ENCODE measurements around the gene LLPH.

Gene LLPH

GRCh38 chr12:66087365-66087943 lies 43.1 kb downstream of the LLPH start:
- DNase-seq: peak; percentile 80

GRCh38 chr12:66085998-66086397 lies 44.6 kb downstream of the LLPH start:
- no peak for DNase-seq

DNA sequence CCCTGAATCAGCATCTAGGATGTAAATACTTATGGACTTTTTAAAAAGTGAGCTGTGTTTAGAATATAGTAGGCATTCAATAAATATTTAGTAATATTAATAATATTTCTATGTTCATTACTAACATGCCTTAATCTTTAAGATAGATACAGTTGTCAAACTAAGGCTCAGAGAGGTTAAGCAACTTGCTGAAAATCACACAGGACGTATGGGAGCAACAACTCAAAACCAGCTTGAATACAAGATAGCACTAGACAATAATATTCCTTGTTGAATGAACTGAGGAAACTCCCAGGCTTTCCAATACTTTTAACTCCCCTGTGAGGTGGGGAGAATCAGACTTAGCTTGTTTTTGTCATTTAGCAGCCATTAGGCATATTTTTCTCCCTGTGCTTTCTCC lies 45.3 kb downstream of the LLPH start:
- DNase-seq: no peak

- DNase-seq: no peak
Observed at GRCh38 chr12:66083766-66084165, 46.8 kb downstream of the LLPH start.

DNA sequence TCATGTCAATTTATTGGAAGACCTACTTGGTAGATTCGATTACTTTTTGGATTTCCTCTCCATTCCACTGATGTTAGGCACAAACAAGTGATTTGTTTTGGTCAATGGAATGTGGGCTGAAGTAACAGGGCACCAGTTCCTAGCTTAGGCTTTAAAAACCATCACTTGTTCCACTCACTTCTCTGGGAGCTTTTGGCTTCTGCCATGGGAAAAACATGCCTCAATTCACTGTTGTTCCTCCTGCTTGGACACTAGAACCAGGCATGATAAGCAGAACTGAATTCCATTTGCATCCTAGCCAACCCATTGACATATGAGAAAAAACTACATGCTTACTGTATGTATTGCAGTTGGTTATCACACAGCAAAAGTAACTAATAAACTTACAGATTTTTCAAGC lies 47.8 kb downstream of the LLPH start:
- no peak for DNase-seq

DNA sequence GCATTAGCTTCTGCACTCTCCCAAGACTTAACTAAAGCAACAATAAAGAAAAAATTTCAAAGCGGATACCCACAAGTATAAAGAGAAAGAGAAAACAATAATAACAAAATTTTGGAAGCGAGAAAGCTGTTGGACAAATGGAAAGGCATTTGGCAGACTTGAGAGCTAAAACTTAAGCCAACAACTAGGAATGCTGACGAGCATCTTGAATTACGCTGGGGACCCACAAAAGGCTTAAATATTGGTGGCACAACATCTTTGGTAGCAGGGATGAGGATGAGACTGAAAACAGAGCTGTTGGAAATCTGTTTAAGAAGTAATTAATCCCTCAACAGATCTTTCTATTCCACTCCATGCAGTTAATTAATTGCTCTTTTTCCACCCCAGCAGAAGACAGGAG lies 49.8 kb downstream of the LLPH start:
- no peak for DNase-seq

- DNase-seq: no peak
Observed at GRCh38 chr12:66077542-66077941, 53.0 kb downstream of the LLPH start.

GRCh38 chr12:66074561-66074960 lies 56.0 kb downstream of the LLPH start:
- DNase-seq: no peak

DNA sequence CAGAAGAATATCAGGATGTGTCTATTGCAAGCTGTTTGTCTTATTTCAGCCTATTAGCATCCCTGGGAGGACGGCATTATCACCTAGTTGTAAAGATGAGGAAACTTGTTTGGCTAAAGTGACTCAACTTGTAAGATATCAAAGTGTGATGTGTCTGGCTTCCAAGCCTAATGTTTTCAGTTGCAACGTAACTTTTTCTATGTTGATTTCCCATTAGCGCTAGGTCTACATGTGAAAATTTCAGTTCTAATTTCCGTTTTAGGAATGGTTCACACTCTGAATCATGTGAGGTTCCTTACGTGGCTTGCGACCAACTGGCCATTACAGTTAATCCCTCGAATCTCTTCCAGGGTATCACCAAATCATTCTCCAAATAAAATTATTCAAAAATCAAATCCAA lies 58.0 kb downstream of the LLPH start:
- DNase-seq: no peak

DNA sequence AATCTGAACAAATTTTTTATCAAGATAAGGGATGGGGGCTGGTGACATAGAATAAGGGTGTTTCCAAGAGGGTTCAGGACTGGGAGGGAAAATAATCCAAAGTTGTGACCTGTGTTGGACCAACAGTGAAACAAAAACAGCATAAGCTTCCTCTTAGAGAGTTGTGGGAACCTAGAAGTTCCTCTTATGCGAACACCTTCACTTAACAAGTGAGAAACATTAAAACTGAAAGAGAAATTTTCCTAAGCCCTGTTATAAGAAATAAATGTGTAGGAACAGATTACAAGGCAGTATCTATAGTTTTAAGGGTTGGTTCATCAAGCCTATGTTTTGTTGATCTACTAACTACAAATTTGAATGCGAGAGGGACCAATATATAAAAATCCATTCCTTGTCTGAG lies 58.4 kb downstream of the LLPH start:
- DNase-seq: no peak

GRCh38 chr12:66071549-66071948 lies 59.0 kb downstream of the LLPH start:
- DNase-seq: no peak

- no peak for DNase-seq
Observed at GRCh38 chr12:66070378-66071120, 60.0 kb downstream of the LLPH start.

GRCh38 chr12:66066929-66067523 lies 63.5 kb downstream of the LLPH start:
- DNase-seq: no peak
